Hepatocyte (in vitro differentiated cells): ENCODE data around the gene AFAP1L2.

Experiments
- EZH2 ChIP-seq: fragments of 200-600 bp; sonication (generic); IDR thresholded peaks from 2 replicates; pipeline ENCODE4 v1.6.1; 2016; ENCODE audit warnings: antibody characterized with exemption, mild to moderate bottlenecking, borderline replicate concordance
- TF ChIP-seq, protein P1 (sequence below): fragments of 200-600 bp; sonication (generic); IDR thresholded peaks from 2 replicates; pipeline ENCODE4 v1.5.1; 2016; ENCODE audit warnings: antibody characterized with exemption, mild to moderate bottlenecking; ENCODE audit not compliant: poor library complexity

- TF ChIP-seq, protein P1, sequence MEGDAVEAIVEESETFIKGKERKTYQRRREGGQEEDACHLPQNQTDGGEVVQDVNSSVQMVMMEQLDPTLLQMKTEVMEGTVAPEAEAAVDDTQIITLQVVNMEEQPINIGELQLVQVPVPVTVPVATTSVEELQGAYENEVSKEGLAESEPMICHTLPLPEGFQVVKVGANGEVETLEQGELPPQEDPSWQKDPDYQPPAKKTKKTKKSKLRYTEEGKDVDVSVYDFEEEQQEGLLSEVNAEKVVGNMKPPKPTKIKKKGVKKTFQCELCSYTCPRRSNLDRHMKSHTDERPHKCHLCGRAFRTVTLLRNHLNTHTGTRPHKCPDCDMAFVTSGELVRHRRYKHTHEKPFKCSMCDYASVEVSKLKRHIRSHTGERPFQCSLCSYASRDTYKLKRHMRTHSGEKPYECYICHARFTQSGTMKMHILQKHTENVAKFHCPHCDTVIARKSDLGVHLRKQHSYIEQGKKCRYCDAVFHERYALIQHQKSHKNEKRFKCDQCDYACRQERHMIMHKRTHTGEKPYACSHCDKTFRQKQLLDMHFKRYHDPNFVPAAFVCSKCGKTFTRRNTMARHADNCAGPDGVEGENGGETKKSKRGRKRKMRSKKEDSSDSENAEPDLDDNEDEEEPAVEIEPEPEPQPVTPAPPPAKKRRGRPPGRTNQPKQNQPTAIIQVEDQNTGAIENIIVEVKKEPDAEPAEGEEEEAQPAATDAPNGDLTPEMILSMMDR: no peak
- TF ChIP-seq EZH2: no peak
Measured at GRCh38 chr10:114246679-114247305, 157.5 kb downstream of the AFAP1L2 start.
